ENCODE measurements around the gene PRCD.
A peak's percentile ranks its signal among the peaks of the same experiment; 100 is the strongest.

PRCD gene

DNA sequence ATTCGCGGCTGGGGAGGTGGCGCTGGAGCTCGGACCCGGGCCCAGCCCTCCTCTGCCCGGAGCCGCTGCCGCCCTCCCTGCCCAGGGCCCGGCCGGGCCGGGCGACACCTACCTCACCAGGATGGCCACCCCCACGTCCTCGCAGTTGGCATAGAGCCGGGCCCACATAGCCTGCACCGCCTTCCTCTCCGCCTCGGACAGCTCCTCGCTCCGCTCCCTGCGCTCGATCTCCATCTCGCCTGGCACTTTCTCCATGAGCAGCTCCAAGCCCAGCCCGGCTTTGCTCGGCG is 2.6 kb upstream of the PRCD start:
- DNase-seq (ENCODE audit: low read depth): no peak
- H3K4me3 ChIP-seq (ENCODE audit: low read depth, low read length): peak overlapping the region; percentile 55

DNA sequence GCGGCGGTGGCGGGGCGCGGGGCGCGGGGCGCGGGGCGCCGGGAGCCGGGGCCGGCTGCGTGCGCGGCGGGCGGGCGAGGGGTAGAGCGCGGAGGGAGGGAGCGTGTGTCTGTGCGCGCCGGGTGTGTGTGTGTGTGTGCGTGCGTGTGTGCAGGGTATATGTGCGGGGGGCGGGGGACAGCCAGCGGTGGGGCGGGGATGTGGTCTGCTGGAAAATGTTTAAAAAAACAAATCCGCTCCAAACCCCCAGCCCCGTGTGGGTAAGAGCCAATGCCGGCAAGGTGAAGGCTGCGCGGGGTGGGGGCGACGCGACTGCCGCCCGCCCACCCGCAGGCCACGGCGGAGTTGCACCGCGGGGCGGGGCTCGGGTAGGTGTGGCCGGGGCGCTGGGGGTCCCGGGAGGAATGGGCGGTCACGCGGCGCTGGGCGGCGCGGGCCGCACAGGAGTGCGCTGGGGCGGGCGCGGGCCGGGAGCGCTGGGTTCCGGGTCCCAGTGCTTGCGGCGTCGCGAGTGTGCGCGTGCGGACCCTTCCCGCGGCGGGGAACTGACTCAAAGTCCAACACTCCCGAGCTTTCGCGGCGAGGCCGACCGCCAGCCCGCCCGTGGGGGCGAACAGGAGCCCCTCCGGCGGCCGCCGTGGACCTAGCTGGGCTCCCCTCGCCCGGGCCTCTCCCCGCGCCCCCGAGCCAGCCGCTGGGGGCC is 2.1 kb upstream of the PRCD start, which contains the start of gene CYGB:
Gene CYGB, minus strand, starts transcription at position 132 of the 703 bp plus-strand sequence. CDS start 167 bp downstream, outside the sequence.
- no peak for DNase-seq (ENCODE audit: low read depth)
- peak within 1 kb of the TSS; percentile 55 for H3K4me3 ChIP-seq (ENCODE audit: low read depth, low read length)

DNA sequence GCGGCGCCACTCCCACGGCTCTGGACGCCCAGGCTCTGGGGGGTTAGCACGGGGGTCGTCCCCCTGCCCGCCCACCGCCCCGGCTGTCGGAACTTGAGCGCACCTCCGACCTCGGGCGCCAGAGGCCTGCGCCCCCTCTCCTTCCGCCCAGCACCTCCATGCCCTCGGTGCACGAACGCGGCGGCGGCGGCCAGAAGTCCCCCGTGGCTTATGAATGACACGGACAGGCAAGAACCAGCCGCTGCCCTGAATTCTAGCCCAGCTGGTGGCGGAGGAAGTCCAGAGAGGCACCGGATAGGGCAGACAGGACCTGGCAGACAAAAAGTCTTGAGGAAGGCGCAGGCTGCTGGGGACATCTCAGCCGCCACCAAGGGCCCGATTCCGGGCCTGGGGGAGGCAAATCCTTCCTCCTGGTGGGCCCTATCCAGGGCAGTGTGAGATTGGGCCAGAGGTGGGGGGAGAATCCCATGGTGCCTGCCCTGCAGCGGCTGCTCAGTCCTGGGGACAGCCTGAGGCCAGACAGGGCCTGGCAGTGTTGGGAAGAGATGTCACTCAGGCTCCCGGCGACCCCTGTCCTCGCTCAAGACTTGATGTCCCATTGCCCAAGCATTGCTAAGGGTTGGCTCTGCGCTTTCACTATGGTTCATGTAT is 1.4 kb upstream of the PRCD start:
- no peak for DNase-seq (ENCODE audit: low read depth)
- peak overlapping the region; percentile 55 for H3K4me3 ChIP-seq (ENCODE audit: low read depth, low read length)

DNA sequence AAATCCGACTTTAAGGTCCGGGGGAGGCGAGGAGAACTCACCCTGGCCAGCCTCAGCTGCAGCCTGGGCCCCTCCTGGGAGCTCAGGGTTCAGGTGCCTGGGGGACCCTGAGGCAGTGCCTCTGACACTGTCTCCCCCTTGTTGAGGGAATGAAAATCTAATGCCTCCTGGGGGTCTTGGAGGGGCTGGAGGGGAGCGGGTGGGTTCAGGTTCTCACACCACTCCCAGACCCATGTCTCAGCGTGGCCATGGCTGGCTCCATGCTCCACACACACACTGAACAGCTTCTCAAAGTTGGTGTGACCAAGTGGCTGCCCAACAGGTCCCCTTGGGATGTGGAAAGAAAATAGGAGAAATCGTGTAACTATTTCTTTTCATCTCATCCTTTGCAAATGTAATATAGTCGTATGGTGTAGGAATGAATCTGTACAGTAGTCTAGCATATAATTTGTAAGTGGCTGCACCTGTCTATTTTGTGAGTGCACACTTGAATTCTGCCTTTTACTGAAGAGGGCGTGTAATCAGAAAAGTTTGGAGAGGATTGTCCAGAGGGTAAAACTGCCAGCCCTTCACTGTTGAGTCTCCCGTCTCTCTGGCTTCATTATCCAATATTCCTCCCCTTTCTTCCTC is 788 bp upstream of the PRCD start:
- no peak for DNase-seq (ENCODE audit: low read depth)
- no peak overlapping the region for H3K4me3 ChIP-seq (ENCODE audit: low read depth, low read length)

DNA sequence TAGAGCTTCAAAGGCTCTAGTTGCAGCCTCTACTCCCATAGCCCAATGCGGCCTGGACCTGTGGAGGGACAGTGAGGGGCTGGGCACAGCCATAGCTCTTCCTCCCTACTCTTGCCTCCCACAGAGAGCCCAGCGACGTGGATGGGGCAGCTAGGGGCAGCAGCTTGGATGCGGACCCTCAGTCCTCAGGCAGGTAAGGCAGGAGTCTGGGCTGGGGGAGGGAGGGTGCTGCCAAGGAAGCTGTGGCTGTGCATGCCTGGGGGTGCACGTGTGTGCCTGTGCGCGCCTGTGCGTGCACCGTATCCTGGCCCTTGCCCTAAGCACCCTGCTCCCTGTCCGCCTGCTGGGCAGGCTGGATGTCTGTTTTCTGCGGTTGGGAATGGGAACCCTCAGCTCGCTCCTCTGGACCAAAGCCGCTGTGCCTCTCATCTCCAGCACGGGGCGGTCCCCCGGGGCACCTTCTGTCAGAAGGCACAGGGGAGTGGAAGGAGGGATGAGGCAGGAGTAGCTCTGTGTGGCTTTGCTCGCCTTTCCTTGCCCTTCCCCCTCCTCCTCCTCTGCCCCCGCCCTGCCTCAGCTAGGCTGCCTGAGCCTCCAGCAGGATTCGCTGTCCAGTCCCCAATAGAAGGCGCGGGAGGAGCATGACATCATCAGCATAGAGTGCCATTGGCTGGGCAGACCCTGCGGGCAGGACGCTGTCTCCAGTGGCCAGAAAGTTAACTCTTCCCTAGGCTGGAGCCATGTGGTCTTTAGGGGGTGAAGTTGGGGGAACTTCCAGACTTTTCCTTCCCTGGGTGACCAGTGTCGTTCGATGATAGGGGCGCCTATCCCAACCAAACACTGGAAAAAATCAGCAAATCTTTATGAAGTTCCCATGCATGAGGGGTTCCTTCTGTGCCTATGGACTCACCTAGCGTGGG is 797 bp downstream of the PRCD start:
- DNase-seq (ENCODE audit: low read depth): peak; percentile 84
- H3K4me3 ChIP-seq (ENCODE audit: low read depth, low read length): peak overlapping the region; percentile 32

DNA sequence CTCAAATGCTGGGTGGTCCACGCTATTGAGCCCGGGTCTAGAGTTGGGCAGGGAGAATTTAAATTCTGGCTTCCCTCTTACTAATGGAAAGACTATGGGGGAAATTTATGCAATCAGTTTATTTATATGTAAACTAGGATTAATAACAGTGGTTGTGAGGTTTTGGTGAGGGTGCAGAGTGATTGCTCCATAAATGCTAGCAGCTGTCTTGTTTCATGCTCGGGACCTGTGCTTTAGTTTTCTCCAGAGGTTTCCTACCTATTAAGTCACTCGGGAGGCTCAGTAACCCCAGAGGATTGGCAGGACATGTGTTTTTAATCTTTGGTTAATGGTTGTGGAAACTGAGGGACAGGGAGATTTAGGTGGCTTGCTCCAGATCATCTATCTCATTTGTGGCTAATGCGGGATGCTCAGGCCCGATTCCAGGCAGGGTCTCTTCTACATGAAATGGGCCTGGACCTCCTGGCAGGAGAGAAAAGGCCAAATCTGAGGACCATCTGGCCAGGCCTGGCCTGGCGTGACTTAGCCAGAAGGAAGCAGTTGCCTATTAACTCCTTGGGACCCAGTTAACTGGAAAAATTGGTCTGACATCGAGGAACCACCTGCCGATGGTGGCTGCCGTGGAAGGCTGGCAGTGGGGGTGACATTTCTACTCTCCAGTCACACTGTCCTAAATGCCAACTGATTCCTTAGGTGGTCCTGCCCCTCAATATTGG is 2.1 kb downstream of the PRCD start:
- DNase-seq (ENCODE audit: low read depth): no peak
- no peak overlapping the region for H3K4me3 ChIP-seq (ENCODE audit: low read depth, low read length)

DNA sequence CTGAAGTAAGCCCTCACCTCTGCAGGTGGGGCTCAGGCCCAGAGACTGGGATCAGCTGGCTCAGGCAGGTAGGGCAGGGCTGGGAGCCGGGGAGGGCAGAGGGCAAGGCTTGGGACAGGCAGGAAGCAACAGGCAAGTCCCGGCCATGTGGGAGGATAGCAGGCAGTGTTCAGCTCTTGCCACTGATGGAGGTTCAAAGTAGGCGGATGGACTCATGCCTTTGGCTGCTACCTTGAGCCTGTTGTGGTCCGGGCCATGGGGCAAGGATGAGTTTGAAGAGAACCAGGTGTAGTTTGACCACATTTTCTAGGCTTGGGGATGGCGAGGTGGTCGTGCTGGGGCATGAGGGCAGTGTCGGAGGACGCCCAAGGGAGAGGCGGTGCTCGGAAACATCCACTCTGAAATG is 2.7 kb downstream of the PRCD start:
- no peak for DNase-seq (ENCODE audit: low read depth)
- no peak overlapping the region for H3K4me3 ChIP-seq (ENCODE audit: low read depth, low read length)

DNA sequence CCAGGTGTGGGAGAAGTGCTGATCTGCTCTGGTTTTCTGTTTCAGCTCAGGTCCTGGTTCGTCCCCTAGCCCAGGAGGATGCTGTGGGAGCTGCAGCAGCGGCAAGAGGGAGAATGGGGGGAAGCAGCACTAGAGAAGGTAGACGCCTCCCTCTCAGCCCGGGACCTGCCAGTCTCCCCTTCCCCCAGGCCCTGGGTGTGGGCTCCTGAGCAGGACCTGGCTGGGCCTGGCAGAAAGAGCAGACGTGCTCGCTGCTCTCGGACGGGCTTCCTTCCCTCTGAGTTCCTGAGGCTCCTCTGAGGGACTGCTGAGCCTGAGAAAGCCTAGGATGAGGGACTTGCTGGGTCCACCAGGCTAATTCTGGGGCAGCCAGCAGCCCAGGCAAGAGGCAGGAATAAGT is 3.1 kb downstream of the PRCD start:
- DNase-seq (ENCODE audit: low read depth): no peak
- H3K4me3 ChIP-seq (ENCODE audit: low read depth, low read length): no peak overlapping the region

DNA sequence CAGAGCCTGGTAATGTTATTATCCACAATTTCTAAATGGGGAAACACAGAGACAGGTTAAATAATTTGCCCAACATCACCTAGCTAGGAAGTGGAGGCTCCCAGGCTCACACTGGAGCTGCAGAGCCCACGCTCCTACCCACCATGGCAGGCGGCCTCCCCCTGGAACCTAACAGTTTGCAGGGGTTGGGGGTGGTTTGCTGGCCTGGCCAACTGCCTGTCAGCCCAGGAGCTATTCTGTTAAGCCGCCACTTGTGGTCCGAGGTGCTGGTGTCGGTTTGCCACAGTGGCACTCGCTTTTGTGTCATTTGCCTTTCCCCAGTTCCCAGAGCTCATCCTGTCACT is 3.6 kb downstream of the PRCD start:
- no peak for DNase-seq (ENCODE audit: low read depth)
- no peak overlapping the region for H3K4me3 ChIP-seq (ENCODE audit: low read depth, low read length)

DNA sequence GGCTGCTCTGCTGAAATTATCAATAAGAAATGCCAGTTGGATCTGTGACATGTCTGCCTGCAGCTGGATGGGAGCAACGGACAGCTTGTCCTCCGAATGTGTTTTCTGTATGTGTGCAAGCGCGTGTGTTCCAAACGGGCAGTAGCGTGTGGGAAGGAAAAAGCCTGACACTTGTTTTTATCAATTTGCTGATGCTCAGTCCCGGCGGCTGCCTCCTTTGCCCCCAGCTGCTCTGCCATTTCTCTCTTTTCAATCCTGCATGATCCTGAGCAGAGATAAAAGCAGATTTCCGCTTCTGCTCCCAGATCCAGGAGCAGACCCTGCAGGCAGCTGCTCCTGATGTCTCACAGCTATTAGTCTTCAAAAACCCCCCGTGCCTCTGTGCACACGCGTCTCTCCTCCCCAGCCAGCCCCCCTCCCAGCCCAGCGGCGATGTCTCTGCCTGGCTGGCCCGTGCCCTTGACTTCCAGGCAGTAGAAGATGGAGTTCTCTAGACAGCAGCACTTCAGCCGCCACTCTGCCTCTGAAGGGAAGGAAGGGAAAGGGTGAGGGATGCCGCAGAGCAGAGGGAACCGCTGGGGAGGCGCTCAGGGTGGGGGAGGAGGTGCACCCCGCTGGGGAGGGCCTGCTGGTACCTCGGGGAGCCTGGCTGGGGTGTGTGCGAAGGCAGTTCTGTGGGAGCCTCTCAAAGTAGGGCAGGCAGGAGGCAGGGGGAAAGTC is 4.1 kb downstream of the PRCD start:
- no peak for DNase-seq (ENCODE audit: low read depth)
- no peak overlapping the region for H3K4me3 ChIP-seq (ENCODE audit: low read depth, low read length)

DNA sequence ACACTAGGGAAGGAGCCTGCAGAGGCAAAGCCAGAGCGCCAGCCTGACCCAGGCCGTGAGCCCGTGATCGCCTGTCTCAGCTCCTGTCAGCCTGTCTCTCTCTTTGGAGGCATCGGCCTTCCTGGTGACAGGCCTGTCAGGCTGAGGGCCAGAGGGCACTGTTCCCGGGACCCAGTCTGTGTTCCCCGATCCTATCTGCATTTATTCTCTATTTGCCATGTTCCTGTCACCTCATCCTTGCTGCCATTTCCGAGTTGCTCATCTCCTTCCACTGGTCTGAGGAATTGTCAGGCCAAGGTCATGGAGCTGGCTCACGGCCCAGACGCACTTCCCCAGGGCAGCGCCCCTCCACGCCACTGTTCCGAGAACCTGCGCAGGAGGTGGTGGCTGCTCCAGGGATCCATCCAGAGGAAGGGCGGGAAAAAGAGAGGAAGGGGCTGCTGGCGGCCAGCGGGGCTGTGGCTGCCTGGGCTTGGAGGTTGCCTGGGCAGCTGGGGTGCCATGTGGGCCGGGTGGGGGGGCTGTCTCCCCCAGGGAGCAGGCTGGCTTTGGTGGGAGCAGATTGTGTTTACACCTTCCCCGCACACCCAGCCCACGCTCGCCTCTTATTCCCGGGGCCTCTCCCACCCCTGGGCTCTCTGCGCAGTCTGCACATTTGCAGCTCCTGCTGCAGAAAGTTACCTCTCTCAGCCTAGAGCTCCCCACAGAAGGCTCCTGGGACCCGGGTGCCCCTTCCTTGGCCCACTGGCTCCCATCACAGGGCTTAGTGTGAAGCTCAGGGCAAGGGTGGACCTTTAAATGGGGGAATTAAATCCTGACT is 4.9 kb downstream of the PRCD start:
- no peak overlapping the region for H3K4me3 ChIP-seq (ENCODE audit: low read depth, low read length)
- DNase-seq (ENCODE audit: low read depth): no peak

DNA sequence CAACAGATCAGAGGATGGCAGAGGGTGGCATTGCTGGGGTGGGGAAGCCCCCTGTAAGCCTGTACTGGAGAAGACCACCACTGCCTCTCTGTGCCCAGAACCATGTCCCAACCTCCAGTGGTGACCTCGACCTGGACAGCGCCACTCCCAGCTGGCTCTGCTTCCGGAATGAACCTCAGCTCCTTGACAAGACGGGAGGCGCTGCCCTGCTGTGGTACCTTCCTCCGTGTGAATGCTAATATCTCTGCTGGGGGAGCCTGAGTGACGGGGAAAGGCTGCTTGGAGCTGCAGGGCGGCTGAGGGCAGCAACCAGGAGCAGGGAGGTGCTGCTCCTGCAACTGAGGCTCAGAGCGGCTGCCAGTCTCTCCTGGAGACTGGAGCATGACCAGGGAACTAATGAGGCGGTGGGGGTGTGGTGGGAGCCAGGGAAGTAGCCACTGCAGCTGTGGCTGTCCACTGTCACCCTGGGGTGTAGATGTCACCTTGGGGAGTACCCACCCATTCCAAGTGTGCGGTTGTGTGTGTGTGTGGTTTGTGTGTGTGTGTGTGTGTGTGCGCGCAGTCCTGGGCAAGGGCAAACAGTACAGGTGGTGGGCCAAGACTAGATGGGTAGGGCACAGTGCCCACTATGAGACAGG is 6.2 kb downstream of the PRCD start:
- no peak overlapping the region for H3K4me3 ChIP-seq (ENCODE audit: low read depth, low read length)
- no peak for DNase-seq (ENCODE audit: low read depth)

DNA sequence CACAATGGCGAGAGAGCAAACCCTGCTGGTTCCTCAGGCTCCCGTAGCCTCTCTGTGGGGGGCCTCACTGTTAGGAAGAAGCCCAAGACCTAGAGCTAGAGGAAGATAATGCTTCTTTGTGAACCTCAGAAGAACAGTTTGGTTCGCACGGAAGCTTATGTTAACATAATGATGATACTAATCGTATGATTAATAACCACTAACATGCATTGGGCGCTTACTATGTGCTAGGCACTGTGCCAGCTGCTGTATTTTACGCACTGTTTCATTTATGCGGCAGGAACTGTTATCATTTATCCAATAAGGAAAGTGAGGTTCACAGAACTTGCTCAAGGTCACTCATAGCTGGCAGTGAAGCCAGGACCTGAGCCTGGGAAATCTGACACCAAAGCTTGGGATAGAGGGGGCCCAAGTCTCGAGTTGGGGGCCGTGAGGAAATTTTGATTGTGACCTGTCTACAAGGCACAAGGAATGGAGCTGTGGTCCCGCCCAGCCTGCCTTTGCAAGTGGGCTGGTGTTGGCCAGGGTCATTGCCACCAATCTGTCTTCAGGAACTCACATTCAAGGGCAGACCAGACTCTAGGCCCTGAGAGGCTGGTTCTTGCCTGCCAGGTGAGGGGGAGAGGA is 6.8 kb downstream of the PRCD start:
- peak; percentile 88 for DNase-seq (ENCODE audit: low read depth)
- no peak overlapping the region for H3K4me3 ChIP-seq (ENCODE audit: low read depth, low read length)

DNA sequence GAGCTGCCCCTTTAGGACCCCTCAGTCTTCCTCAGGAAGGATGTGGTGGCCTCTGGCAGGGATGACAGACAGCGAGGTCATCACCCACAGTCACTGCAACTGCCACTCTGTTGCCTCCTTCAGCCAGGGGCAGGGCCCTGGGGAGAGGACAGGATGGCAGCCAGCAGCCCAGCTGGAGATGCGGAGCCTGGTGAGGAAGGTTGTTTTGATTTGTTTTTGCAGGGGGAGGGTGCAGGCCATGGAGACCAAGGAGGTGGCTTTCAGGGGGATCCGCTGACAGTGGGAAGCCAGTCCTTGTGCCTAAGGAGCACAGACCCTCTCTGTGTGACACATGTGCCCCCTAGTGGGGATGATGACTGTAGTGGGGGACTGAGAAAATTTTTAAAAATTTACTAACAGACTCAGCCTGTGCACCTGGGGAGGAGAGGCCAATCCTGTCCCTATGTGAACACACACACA is 7.4 kb downstream of the PRCD start:
- DNase-seq (ENCODE audit: low read depth): peak; percentile 49
- no peak overlapping the region for H3K4me3 ChIP-seq (ENCODE audit: low read depth, low read length)

DNA sequence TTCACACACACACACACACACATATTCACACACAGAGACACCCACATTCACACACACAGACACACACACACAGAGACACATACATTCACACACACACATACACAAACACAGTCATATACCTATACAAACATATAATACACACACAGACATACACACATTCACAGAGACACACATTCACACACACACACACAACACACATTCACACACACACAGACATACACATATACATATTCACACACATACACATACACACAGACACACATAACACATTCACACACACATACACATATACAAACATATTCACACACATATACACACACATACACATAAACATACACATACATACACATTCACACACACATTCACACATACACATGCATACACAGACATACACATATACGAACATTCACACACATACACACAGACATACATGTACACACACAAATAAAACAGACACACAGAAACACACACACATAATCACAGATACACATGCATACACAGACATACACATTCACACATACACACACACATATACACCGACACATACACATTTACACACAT is 7.9 kb downstream of the PRCD start:
- no peak for DNase-seq (ENCODE audit: low read depth)
- H3K4me3 ChIP-seq (ENCODE audit: low read depth, low read length): no peak overlapping the region

DNA sequence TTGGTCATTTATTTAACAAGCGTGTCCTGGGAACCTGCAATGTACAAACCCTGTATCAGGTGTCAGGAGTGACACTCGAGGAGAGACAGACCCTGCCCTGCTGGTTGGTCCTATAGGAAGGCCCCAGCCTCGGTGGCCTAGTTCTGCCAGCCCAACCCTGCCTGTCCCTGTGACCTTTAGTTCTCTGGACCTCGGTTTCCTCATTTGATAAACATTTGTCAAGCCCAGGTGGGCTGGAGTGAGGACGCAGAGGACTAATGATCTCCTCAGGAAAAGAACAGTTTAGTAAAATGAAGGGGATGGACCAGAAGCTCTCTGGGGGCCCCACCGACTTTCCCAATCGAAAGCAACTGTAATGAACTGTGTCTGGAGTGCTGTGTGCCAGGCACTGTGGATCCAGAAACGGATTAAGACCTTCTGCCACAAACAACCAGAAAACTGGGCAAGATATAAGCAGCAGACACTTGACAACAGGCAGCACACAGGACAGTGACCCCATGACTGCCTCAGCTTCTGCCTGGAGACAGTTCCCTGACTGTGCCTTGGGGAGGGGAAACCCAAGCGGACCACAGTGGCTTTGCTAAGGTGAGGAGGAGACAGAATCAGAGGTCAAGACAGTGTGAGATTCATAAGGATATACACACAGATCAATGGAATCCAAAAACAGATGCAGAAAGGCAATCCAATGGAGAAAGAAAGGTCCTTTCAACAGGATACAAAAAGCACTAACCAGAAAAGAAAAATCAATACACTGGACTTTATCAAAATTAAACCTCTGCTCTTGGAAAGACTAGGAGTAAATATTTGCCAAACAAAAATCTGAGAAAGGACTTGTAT is 8.8 kb downstream of the PRCD start:
- DNase-seq (ENCODE audit: low read depth): no peak
- H3K4me3 ChIP-seq (ENCODE audit: low read depth, low read length): no peak overlapping the region
